GM15510 (cell line): ENCODE data around the gene RTRAF.

Source experiments
- POLR2A ChIP-seq: IDR thresholded peaks from 3 replicates; pipeline ENCODE4 v1.6.1; 2011; ENCODE audit warnings: borderline replicate concordance; ENCODE audit not compliant: insufficient read length; ENCODE audit errors: extremely low read depth

The RTRAF gene

DNA sequence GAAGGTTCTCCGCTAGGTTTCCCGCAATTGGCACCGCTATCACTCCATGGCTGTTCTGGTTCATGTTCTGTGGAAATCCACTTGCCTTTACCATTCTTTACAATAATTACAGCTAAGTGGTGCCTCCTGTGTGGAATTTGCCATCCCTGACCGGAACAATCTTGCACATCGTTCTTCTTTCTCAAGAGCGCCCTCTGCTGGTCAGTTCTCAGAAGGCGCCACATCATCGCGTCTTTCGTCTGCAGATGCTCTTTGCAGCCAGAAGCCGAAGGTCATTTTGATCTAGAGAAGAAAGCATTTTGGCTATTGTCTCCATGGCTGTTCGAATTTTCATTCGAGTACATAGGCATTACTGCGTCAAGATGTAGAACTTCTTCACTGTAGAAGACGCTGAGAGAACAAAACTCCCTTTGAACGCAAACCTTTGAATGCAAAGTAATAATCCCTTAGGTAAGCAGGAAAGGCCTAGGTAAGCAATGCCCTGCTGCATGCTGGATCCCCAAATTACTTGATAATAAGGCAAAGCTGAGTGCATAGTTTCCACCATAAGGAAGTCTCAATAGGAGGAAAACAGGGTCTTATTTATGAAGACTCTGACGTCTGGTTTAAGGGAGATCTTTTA, 10.1 kb upstream of the RTRAF start:
- no peak for TF ChIP-seq POLR2A

DNA sequence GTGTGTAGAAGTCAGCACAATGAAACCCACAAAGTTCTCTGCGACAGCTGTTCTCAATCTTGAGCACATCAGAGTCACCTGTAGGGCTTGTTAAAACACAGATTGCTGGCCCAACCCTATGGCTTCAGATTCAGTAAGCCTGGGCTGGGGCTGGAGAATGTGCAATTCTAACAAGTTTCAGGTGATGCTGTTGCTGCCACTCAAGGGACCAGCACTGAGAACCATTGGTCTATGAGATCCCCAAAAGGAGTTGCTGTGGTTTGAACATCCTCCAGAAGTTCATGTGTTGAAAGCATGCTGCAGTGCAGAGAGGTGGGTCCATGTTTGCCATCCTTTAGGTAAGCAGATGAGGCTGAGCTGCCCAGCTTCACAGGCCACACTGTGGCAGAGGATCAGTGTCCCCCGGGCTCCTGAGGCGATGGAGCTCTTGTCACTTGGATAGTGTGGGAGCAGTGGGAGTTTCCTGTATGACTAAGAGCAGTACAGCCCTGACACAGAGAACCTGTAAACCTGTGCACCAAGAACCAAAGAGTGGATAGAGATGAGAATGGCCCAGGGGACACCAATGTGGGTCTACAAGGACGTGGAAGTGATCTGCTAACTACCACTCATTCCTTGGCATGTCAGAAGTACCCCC, 8.0 kb upstream of the RTRAF start:
- TF ChIP-seq POLR2A, result no peak

DNA sequence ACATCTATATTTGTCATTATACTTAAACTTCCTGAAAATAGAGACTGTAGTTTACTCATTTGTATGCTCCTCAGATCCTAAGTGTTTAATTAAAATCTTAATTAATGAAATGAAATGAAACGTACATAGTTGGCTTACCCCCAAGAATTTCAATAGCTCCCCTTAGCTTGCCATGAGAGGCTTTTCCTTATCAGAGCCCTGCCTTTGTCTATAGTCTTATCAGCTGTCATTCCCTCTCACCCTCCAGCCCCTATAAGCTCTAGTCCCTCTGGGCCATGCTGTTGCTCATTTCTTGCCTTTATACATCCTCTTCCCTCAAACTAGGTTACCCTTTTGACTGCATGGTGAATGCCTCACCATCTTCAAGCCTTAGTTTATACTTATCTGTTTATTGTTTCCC, 1.1 kb upstream of the RTRAF start:
- no peak for TF ChIP-seq POLR2A

DNA sequence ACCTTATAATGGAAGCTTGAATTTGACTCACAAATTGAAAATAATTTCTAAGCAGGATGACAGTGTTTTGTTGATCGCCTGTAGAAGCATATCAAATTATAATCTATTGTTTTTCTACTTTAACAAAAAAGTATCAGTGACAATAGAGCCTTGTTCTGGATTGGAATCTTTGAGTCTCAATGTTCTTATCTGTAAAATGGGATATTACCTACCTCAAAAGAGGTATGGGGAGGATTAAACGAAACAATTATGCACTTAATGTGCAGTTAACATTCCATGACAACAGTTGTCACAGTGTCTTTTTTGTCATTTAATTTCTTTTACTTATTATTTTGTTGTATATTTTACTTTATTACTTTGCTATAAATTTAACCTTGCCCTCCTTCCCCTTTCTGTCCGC, 1.1 kb downstream of the RTRAF start:
- no peak for TF ChIP-seq POLR2A

DNA sequence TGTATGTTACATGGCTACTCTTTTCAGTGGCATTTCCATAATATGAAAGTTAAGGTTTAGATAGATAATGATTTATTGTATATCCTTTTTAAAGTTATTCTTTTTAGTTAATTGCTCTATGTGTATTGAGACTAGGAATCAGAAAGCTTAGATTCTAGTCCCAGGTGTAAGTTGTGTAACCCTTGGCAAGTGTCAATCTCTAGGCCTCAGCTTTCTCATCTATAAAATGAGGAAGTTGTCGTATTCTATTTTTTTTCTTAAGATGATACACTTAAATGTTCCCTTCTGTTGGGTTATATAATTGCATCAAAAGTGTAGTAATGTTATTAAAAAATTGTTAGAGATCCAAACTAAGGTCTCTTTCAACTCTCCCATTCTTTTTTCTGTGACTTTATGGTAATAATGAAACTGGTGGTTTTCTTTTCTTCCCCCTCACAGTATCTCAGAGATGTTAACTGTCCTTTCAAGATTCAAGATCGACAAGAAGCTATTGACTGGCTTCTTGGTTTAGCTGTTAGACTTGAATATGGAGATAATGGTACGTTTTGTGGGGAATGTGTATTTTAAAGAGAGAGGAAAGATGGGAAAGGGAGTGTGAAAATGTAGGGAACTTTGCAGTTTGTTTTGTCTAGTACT, 4.1 kb downstream of the RTRAF start:
- TF ChIP-seq POLR2A, result no peak

DNA sequence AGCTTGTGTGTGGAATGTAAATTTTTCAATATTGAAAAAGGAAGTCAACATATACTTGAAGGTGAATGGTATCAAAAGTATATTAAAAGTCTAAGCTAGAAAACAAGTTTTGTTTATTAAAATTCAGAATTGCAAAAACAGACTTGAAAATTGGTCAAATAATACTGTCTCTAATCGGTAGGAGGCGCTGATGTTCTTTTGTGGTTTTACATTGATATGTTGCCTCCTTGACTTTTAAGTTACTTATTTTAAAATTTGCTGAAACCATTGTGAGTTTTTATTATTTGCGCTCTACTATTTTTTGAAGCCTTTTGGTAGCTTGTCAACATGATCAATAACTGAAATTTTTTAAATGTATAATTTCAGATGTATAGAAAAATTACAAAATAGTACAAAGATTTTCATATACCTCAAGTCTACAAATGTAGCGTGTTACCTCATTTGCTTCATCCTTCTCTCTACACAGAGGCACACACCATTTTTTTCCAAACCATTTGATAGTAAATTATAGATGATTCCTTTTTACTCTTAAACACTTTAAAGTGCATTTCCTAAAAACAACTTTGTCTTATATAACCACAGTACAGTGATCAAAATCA, 6.9 kb downstream of the RTRAF start:
- TF ChIP-seq POLR2A, result no peak

DNA sequence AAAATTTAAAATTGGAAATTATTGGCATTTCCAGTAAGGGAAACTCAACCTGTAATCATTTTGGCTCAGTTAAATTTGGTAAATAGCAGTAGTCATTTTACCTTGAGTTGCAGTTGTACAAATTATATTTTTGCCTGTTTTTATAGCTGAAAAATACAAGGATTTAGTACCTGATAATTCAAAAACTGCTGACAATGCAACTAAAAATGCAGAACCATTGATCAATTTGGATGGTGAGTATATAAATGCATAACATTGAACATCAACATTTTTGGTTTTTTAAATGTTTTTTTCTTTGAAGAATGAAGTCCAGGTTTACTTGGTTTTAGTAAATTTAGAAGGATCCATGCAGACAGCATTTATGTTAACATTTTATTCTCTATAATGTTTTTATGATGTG, 9.0 kb downstream of the RTRAF start:
- no peak for TF ChIP-seq POLR2A

DNA sequence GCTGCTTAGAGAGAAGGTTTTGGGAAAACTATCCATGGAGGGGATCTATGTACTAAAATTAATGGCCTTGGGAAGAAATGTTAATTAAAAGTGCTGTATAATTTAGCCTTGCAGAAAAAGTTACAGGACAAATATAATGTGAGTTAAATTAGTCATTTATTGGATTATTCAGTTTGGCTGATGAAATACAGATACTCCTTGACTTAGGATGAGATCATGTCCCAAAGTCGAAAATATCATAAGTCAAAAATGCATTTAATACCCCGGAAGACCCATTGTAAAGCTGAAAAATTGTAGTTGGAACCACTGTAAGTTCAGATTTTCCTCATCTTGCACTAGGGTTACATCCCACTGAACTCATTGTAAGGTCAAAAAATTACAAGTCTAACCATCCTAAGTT, 9.7 kb downstream of the RTRAF start:
- no peak for TF ChIP-seq POLR2A

DNA sequence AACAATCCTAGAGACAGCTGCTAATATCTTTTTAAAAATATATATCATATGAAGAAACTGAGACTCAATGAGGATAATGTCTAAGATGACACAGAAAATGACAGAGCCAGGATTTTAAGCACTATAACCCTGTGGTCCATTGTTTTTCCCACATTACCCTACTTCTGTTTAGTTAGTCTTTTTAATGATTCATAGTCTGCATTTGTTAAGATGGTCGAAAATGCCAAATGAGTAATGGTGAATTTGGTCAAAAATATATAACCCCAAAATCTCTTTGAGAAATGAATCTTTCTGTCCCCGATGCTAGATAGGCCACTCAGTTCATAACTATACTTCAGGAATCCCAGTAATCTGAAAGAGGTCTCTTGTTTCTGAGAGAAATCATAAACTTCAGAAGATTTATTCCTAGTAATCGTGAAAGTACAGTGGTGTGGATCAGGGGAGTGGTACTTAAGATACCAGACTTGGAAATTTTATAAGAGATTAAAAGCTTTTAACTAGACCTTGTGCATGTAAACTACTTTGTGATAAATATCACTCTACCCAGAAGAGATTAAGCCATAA, 10.8 kb downstream of the RTRAF start:
- no peak for TF ChIP-seq POLR2A

DNA sequence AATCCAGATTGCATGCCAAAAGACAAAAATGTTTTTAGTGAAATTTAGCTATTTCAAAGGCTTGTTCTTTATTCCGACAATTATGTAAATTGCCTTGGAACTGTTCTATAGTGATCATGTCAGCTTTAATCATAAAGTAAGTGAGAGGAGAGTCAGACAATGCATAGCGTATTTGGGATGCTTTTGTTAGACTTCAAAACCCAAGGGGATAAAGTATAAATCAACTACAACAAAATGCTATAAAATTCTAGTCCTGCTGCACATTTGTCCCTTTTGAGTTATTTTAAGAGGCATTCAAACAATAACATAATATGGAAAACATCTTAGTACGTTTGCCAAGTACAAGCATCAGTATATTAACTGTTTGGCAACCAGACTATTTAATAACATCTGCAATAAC, 11.3 kb downstream of the RTRAF start:
- no peak for TF ChIP-seq POLR2A

DNA sequence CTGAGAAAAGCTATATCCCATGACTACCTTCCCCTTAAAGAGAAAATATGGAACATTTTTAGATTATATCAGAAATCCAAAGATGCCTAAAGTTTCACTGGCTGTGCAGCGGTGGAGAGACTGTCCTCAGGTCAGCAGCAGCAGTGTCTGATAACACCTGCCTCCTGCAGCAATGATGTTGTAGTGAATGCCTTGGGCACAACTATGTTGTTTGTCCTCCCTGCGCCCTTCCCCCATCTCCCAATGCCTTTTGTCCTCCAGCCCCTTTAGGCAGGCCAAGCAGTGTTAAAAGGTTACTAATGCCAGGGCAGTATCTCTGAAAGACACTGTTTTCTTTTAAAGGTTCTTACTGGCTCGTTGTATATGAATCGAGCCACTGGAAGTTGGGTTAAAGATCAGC, 13.2 kb downstream of the RTRAF start:
- no peak for TF ChIP-seq POLR2A

DNA sequence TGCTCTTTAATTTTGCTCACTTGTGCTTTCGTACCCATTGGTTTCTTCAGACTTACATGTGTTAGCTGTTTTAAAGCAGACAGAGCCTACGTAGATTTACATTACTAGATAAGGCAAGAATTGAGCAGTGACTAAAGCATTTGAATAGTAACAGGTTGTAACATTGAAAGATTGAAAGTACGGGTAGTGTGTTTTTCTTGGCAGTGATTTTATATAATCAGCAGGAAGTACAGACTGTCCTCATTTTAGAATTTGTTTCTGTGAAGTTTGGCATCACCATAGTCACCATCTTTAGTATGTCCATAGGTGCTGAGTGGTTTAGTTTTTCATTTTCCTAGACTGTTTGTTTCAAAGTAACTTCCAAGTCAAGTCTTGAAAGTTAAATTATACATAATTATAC, 14.0 kb downstream of the RTRAF start:
- no peak for TF ChIP-seq POLR2A

DNA sequence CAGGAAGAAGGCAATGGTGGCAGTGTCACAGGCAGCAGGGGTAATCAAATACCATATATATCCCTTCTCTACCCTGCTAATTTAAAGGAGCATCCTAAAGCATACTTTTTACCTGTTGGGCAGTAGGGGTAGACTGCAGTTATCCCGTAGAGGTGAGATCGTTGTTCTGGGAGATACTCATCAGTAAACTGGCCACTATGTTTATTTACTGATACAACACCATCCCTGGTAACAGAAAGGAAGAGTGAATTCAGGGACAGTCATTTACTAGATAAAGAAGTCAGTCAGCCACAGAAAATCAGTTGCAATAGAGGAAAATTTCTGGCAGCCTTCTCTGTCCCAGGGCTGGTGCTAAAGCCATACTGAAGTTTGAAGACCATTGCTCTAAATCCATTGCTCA, 16.3 kb downstream of the RTRAF start:
- no peak for TF ChIP-seq POLR2A

DNA sequence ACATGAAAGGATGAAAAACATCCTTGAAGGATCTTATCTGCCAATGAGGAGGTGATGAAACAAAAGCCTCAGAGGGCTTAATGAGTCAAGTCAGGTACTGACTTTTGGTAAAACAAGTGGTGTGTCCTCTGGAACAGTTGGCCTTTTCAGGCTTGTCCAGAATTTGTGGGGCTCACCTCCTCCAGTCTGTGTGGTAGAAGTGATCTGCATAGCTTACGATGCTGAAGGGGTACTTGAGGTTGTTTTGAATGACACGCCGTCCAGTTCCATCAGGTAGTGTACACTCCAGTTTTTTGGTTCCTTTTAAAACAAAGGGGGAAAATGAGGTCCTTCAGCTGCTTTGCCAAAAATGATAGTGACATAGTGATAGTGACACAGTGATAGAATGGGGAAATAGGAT, 17.0 kb downstream of the RTRAF start:
- no peak for TF ChIP-seq POLR2A

DNA sequence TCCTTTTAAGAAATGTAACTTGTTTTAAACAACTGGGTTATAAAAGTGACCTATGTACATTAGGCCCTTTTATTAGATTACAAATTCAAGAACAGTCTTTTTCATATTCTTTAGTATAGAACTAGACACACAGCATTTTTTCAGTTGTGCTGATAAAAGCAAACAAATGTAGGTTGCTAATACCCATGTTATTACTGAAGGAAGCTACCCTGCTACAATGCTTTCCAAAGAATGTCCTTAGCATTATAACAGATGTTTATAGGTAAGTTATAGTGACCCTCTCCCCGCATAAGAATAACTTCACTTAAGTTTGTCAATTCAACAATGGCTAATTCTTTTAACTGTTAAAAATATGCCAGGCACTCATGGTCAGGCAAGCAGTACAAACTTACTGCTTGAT, 17.9 kb downstream of the RTRAF start:
- TF ChIP-seq POLR2A, result no peak
